ENCODE measurements around the gene LGSN. TPM values are rescaled to one million over a fixed set of nuclear protein-coding genes. Genes with fewer than 3 reads are reported as not detected.

LGSN gene
- total and polyA plus RNA-seq, 2 of the 13 experiments (the other 11 are each of a cell fraction or from before 2014, with no cell fraction given) = 0.13 to 0.63 TPM

DNA sequence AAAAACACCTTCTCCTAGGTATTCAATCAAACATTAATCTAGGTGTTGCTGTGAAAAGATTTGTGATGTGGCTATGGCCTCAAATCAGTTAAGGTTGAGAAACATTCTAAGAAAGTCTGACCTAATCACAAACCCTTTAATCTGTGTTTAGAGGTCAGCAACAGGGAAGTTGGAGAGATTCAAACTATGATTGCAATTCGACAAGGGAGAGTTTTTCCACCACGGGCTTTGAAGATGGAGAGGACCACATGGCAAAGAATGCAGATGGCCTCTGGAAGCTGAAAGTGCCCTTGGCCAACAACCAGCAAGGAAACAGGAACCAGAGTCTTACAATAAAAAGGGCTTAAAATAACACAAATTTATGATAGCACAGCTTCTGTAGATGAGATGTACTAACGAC, 29.6 kb upstream of the LGSN start:
- 56% methylated on average over 3 of the region's 3 CpGs for WGBS (ENCODE audit: low lambda C conversion rate)

More for the DNA sequence above, 29.6 kb upstream of the LGSN start:
- no peak for ATAC-seq
- Histone ChIP-seq H3K4me3 (replicated peaks in 1 of 3; ENCODE audit: insufficient read depth in 1 of 3, low read depth in 2 of 3, low read length in 3 of 3) (no peak overlapping the region), H3K4me1 (ENCODE audit: insufficient read depth, low read length) (peaks cover 56% of the 10 kb centered on the region), H3K27me3 (ENCODE audit: control insufficient read depth in 1 of 2, insufficient read depth in 2 of 2, low read length in 2 of 2) (no peaks in the 10 kb centered on the region), H3K36me3 (replicated peaks in 1 of 2; ENCODE audit: control insufficient read depth in 1 of 2, insufficient read depth in 2 of 2, low read length in 2 of 2) (no peaks in the 10 kb centered on the region), H3K4me2 (ENCODE audit: low read depth, low read length) (no peak overlapping the region), H3K27ac (ENCODE audit: extremely low read length, insufficient read depth, low read length) (no peak overlapping the region), H4K20me1 (ENCODE audit: insufficient read depth, low read length) (no peaks in the 10 kb centered on the region), H3K79me2 (ENCODE audit: insufficient read depth, low read length) (no peaks in the 10 kb centered on the region), H2AFZ (ENCODE audit: low read length) (no peak overlapping the region), H3K9ac (ENCODE audit: insufficient read depth, low read depth, low read length) (no peak overlapping the region), H3K9me3 (ENCODE audit: low read length) (no peaks in the 10 kb centered on the region)
- BruUV-seq (replicated peaks) = no TSS peak
- TF ChIP-seq ZNF598 (CRISPR knock-in tag; IDR thresholded peaks at IDR 0.05; ENCODE audit: borderline replicate concordance) (no peak), CBX2 (IDR thresholded peaks at IDR 0.05; ENCODE audit: low read depth, low read length) (no peak), CBX2 (CRISPR knock-in tag; IDR thresholded peaks at IDR 0.05; ENCODE audit: low read depth) (no peak), BCL6 (CRISPR knock-in tag; IDR thresholded peaks at IDR 0.05) (no peak), CENPT (CRISPR knock-in tag; IDR thresholded peaks at IDR 0.05; ENCODE audit: low read depth) (no peak), ZNF17 (CRISPR knock-in tag; IDR thresholded peaks at IDR 0.05) (no peak), ZNF567 (CRISPR knock-in tag; IDR thresholded peaks at IDR 0.05; ENCODE audit: borderline replicate concordance) (no peak), ZNF296 (CRISPR knock-in tag; conservative IDR thresholded peaks at IDR 0.05) (no peak), RNF2 (conservative IDR thresholded peaks at IDR 0.05; ENCODE audit: low read depth) (no peak), KDM2A (CRISPR knock-in tag; IDR thresholded peaks at IDR 0.05; ENCODE audit: borderline replicate concordance, low read depth) (no peak), ZNF382 (CRISPR knock-in tag; IDR thresholded peaks at IDR 0.05; ENCODE audit: borderline replicate concordance) (no peak), FOXC1 (CRISPR knock-in tag; IDR thresholded peaks at IDR 0.05; ENCODE audit: borderline replicate concordance) (no peak), MTF1 (CRISPR knock-in tag; IDR thresholded peaks at IDR 0.05) (no peak), NFYC (CRISPR knock-in tag; IDR thresholded peaks at IDR 0.05) (no peak), AGO1 (IDR thresholded peaks at IDR 0.05; ENCODE audit: low read depth, low read length, poor library complexity, severe bottlenecking) (no peak)
- TF ChIP-seq, protein P1, sequence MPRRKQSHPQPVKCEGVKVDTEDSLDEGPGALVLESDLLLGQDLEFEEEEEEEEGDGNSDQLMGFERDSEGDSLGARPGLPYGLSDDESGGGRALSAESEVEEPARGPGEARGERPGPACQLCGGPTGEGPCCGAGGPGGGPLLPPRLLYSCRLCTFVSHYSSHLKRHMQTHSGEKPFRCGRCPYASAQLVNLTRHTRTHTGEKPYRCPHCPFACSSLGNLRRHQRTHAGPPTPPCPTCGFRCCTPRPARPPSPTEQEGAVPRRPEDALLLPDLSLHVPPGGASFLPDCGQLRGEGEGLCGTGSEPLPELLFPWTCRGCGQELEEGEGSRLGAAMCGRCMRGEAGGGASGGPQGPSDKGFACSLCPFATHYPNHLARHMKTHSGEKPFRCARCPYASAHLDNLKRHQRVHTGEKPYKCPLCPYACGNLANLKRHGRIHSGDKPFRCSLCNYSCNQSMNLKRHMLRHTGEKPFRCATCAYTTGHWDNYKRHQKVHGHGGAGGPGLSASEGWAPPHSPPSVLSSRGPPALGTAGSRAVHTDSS (CRISPR knock-in tag; conservative IDR thresholded peaks at IDR 0.05) = no peak
- TF ChIP-seq, protein P2, sequence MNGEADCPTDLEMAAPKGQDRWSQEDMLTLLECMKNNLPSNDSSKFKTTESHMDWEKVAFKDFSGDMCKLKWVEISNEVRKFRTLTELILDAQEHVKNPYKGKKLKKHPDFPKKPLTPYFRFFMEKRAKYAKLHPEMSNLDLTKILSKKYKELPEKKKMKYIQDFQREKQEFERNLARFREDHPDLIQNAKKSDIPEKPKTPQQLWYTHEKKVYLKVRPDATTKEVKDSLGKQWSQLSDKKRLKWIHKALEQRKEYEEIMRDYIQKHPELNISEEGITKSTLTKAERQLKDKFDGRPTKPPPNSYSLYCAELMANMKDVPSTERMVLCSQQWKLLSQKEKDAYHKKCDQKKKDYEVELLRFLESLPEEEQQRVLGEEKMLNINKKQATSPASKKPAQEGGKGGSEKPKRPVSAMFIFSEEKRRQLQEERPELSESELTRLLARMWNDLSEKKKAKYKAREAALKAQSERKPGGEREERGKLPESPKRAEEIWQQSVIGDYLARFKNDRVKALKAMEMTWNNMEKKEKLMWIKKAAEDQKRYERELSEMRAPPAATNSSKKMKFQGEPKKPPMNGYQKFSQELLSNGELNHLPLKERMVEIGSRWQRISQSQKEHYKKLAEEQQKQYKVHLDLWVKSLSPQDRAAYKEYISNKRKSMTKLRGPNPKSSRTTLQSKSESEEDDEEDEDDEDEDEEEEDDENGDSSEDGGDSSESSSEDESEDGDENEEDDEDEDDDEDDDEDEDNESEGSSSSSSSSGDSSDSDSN (CRISPR knock-in tag; IDR thresholded peaks at IDR 0.05) = no peak
- TF ChIP-seq, protein P3, sequence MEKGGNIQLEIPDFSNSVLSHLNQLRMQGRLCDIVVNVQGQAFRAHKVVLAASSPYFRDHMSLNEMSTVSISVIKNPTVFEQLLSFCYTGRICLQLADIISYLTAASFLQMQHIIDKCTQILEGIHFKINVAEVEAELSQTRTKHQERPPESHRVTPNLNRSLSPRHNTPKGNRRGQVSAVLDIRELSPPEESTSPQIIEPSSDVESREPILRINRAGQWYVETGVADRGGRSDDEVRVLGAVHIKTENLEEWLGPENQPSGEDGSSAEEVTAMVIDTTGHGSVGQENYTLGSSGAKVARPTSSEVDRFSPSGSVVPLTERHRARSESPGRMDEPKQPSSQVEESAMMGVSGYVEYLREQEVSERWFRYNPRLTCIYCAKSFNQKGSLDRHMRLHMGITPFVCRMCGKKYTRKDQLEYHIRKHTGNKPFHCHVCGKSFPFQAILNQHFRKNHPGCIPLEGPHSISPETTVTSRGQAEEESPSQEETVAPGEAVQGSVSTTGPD (CRISPR knock-in tag; IDR thresholded peaks at IDR 0.05) = no peak
- no peak for FAIRE-seq
- intact Hi-C loops (cut with micrococcal nuclease; ENCODE audit: unreplicated experiment) (no loop called here), in situ Hi-C loops (cut with HindIII; ENCODE audit: extremely low pct_ligation_motif_present, low pct_unique_long_range_greater_than_20kb) (loop anchor here (10.0 kb wide), 1 partner anchor 445 kb away; no protein-coding TSS in a partner anchor)
- ChIA-PET CTCF (ENCODE audit: low intra/inter-chr PET ratio, low total read pairs) (no interaction called here), POLR2A (interaction anchor here (0.6 kb wide), 1 partner anchor 165 kb away, joined by 3 read pairs; no protein-coding TSS in a partner anchor)
- no peak for DNase-seq (ENCODE audit: low spot score)

Data from HepG2 (cell line).